Measurements from ENCODE around the gene C20orf141. TPM values are rescaled to one million over a fixed set of nuclear protein-coding genes. Genes with fewer than 3 reads are reported as not detected.

The C20orf141 gene
- total RNA-seq, 2 donors from 2014 or later = 4.4 TPM; not detected in 1

DNA sequence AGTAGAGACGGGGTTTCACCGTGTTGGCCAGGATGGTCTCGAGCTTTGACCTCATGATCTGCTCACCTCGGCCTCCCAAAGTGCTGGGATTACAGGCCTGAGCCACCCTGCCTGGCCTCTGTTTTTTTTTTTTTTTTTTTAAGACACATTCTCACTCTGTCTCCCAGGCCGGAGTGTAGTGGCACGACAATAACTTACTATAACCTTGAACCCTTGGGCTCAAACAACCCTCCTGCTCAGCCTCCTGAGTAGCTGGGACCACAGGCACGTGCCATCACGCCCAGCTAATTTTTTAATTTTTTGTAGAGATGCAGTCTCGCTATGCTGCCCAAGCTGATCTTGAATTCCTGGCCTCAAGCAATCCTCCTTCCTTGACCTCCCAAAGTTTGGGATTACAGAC lies 41.0 kb upstream of the C20orf141 start:
- 93% methylated on average over 9 of the region's 9 CpGs for WGBS
- TF ChIP-seq POLR2AphosphoS5 (IDR thresholded peaks at IDR 0.05) = no peak
- no peak for TF ChIP-seq POLR2A (IDR thresholded peaks at IDR 0.05)
- TF ChIP-seq, protein P1, sequence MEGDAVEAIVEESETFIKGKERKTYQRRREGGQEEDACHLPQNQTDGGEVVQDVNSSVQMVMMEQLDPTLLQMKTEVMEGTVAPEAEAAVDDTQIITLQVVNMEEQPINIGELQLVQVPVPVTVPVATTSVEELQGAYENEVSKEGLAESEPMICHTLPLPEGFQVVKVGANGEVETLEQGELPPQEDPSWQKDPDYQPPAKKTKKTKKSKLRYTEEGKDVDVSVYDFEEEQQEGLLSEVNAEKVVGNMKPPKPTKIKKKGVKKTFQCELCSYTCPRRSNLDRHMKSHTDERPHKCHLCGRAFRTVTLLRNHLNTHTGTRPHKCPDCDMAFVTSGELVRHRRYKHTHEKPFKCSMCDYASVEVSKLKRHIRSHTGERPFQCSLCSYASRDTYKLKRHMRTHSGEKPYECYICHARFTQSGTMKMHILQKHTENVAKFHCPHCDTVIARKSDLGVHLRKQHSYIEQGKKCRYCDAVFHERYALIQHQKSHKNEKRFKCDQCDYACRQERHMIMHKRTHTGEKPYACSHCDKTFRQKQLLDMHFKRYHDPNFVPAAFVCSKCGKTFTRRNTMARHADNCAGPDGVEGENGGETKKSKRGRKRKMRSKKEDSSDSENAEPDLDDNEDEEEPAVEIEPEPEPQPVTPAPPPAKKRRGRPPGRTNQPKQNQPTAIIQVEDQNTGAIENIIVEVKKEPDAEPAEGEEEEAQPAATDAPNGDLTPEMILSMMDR (IDR thresholded peaks at IDR 0.05) = no peak
- Histone ChIP-seq H3K36me3 (no peaks in the 10 kb centered on the region), H3K9me3 (no peaks in the 10 kb centered on the region), H3K4me1 (replicated peaks) (peaks cover 12% of the 10 kb centered on the region), H3K27ac (no peak overlapping the region), H3K4me3 (no peak overlapping the region), H3K27me3 (replicated peaks; ENCODE audit: insufficient read depth) (no peaks in the 10 kb centered on the region)
- intact Hi-C loops (cut with DNase I) = no loop called here
- no peak for DNase-seq (ENCODE audit: low spot score)

DNA sequence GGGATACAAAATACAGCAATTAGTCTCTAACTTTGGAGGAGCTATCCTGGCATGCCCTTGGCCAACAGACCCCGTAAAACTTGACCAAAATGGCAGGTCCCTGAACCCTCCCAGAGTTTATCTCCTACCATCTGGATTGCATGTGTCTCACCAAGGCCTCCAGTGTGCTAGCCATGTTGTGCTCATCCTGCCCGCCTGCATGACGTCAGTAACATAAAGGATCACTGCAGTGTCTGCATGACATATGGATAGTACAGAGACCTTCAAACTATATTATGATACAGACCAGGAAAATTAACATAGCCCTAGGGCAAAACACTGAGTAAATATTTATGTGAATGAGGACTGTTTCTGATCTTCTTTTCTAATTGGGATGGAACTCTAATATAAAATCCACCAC lies 39.6 kb upstream of the C20orf141 start:
- Histone ChIP-seq H3K27ac (no peak overlapping the region), H3K9me3 (no peaks in the 10 kb centered on the region), H3K36me3 (no peaks in the 10 kb centered on the region), H3K4me3 (no peak overlapping the region), H3K4me1 (replicated peaks) (peaks cover 3% of the 10 kb centered on the region), H3K27me3 (replicated peaks; ENCODE audit: insufficient read depth) (no peaks in the 10 kb centered on the region)
- TF ChIP-seq POLR2A (IDR thresholded peaks at IDR 0.05) = no peak
- no peak for TF ChIP-seq POLR2AphosphoS5 (IDR thresholded peaks at IDR 0.05)
- TF ChIP-seq, protein P1 (IDR thresholded peaks at IDR 0.05) = no peak
- WGBS = 82% methylated on average over 3 of the region's 3 CpGs
- intact Hi-C loops (cut with DNase I) = no loop called here
- DNase-seq (ENCODE audit: low spot score) = no peak

DNA sequence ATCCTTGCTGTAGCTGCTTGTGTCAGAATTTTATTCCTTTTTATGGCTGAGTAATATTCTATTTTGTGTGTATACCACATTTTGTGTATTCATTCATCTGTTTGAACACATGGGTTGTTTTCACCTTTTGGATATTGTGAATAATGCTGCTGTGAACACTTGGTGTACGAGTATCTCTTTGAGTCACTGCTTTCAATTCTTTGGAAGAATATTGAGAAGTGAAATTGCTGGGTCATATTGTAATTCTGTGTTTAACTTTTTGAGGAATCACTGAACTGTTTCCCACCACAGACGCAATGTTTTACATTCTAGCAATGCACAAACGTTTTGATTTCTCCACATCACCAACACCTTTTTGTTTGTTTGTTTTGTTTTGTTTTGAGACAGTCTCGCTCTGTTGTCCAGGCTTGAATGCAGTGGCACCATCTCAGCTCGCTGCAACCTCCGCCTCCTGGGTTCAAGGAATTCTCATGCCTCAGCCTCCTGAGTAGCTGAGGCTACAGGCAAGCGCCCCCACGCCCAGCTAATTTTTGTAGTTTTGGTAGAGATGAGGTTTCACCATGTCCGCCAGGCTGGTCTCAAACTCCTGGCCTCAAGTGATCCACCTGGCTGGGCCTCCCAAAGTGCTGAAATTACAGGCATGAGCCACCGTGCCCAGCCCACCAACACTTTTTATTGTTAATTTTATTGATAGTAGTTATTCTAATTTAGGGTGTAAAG lies 36.0 kb upstream of the C20orf141 start:
- no peak overlapping the region for H3K4me3 ChIP-seq
- intact Hi-C loops (cut with DNase I) = no loop called here
- H3K27ac ChIP-seq = no peak overlapping the region
- H3K4me1 ChIP-seq (replicated peaks) = no peaks in the 10 kb centered on the region
- H3K27me3 ChIP-seq (replicated peaks; ENCODE audit: insufficient read depth) = no peaks in the 10 kb centered on the region
- no peak for TF ChIP-seq POLR2A (IDR thresholded peaks at IDR 0.05)
- WGBS = 82% methylated on average over 10 of the region's 10 CpGs
- DNase-seq (ENCODE audit: low spot score) = no peak
- no peaks in the 10 kb centered on the region for H3K36me3 ChIP-seq
- no peaks in the 10 kb centered on the region for H3K9me3 ChIP-seq

DNA sequence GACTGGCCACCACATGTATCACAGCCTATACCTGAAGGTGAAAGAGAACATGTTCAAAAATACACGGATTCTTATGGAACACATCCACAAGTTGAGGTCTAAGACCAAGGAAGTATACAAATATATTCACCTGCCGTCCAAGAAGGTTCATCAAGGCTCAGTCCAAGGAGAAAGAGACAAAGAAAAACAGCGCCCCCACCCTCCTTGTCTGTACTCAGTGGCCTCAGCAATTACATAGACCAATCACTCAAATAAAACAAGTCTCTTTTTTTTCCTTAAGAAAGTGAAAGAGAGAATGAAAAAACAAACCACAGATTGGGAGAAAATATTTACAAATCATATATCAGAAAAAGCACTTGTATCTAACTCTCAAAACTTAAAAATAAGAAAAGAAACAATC lies 33.8 kb upstream of the C20orf141 start:
- H3K27ac ChIP-seq = no peak overlapping the region
- no peak for DNase-seq (ENCODE audit: low spot score)
- WGBS = 37% methylated on average over 3 of the region's 3 CpGs
- H3K4me1 ChIP-seq (replicated peaks) = no peaks in the 10 kb centered on the region
- intact Hi-C loops (cut with DNase I) = no loop called here
- no peaks in the 10 kb centered on the region for H3K36me3 ChIP-seq
- H3K4me3 ChIP-seq = no peak overlapping the region
- TF ChIP-seq, protein P1 (IDR thresholded peaks at IDR 0.05) = no peak
- TF ChIP-seq POLR2A (IDR thresholded peaks at IDR 0.05) = no peak
- TF ChIP-seq POLR2AphosphoS5 (IDR thresholded peaks at IDR 0.05) = no peak
- no peaks in the 10 kb centered on the region for H3K9me3 ChIP-seq
- H3K27me3 ChIP-seq (replicated peaks; ENCODE audit: insufficient read depth) = no peaks in the 10 kb centered on the region

DNA sequence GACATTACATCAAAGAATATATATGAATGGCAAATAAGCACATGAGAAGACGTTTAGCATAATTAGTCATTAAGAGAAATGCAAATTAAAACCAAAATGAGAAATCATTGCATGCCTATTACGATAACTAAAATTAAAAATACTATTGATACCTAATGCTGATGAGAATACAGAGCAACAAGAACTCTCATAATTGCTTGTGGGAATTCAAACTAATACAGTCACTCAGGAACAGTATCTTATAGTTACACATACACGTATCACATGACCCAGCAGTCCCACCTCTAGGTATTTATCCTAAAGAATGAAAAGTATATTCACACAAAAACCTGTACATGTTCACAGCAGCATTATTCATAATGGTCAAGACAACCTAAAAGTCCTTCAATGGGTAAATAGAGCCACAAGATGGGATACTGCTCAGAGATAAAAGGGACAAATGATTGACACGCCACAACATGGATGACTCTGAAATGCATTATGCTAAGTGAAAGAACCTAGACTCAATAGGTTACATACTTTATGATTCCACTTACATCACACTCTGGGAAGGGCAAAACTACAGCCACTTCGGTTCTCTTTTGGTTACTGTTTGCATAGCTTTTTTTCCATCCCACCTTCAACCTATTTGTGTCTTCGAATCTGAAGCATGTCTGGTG lies 30.8 kb upstream of the C20orf141 start:
- H3K27ac ChIP-seq = no peak overlapping the region
- no peaks in the 10 kb centered on the region for H3K9me3 ChIP-seq
- no peaks in the 10 kb centered on the region for H3K27me3 ChIP-seq (replicated peaks; ENCODE audit: insufficient read depth)
- WGBS = 75% methylated on average over 6 of the region's 6 CpGs
- no peak for DNase-seq (ENCODE audit: low spot score)
- no peaks in the 10 kb centered on the region for H3K4me1 ChIP-seq (replicated peaks)
- no peaks in the 10 kb centered on the region for H3K36me3 ChIP-seq
- TF ChIP-seq, protein P1 (IDR thresholded peaks at IDR 0.05) = no peak
- TF ChIP-seq POLR2AphosphoS5 (IDR thresholded peaks at IDR 0.05) (no peak), POLR2A (IDR thresholded peaks at IDR 0.05) (no peak)
- H3K4me3 ChIP-seq = no peak overlapping the region
- intact Hi-C loops (cut with DNase I) = no loop called here
